T47D (cell line): Measurements from ENCODE around the gene DTD2.

Experiments
- DNase-seq, 2 experiments: peaks; one replicate each; pipeline versions ENCODE4 v3.0.0 to v3.0.0-alpha.2; 2011 to 2012; ENCODE audit warnings: low read depth in 1 of 2, low spot score in 1 of 2
- JUND ChIP-seq: IDR thresholded peaks from 2 replicates; pipeline ENCODE4 v1.6.1; 2012; ENCODE audit warnings: low read depth
- in situ Hi-C: cut with HindIII; loops from 2 replicates; pipeline ENCODE4 v1.10.0; 2016; ENCODE audit warnings: low sequenced_read_pairs, low pct_unique_long_range_greater_than_20kb

The DTD2 gene

DNA sequence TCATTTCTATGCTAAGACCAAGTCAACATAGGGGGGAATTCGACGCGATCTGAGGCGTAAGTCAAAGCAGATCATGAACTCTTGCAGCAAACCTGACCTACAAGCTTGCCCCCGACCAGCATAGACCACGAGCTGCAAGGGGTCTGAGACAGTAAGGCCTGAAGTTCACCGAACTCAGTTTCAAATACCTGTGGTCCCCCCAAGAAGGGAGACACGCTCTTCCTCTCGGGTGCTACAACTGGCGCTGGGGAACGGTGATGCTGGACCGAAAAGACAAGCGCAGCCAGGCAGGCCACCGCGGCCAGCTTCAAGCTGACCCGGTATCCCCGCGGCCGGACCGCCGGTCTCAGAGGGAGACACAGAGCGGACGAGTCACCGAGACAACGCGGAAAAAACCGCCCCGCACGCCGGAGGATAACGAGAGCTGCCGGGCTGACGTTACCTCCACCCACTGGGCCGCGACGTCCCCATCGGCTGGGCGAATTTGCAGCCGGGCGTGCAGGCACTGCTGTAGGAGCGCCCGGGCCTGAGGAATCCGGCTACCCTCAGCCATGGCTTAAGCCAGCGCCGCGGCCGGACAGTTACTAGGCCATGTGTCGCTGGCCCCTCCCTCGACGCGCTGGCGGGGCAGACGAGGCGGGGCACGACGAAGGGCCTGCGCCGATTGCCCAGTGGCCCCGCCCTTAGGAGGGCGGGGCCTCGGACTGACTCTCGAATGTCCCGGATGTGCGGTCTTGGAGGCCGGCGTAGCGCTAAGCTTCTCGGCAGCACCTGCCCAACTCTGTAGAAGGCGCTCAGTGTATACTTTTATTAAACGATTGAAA is at the start of gene DTD2:
Gene DTD2 (minus strand): TSS at position 666 of the 824 bp plus-strand sequence. CDS start 113 bp downstream, at position 553.
- in situ Hi-C loops: no loop called here
- DNase-seq: peak; percentile 85 to 98
- TF ChIP-seq JUND: no peak

DNA sequence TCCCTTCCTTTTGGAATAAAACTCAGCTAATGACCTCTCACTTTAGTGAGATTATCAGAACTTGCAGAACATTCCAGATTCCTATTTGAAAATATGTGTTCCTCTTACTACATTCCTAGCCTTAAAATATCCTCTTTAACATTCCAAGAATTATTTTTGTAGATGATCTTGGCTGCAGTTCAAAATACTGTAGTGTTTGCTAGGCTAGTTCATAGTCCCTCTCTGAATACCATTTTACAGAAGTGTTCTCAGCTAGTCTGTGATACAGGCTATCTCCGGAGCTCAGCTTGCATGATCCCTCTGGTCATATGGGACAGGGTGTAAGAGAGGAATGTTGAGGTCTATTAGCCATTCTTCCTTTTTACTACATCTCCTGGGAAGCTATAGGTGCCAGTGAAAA is 48.1 kb upstream of the DTD2 start:
- in situ Hi-C loops: no loop called here
- TF ChIP-seq JUND: no peak
- DNase-seq: peak in 1 of 2 experiments; percentile 22

DNA sequence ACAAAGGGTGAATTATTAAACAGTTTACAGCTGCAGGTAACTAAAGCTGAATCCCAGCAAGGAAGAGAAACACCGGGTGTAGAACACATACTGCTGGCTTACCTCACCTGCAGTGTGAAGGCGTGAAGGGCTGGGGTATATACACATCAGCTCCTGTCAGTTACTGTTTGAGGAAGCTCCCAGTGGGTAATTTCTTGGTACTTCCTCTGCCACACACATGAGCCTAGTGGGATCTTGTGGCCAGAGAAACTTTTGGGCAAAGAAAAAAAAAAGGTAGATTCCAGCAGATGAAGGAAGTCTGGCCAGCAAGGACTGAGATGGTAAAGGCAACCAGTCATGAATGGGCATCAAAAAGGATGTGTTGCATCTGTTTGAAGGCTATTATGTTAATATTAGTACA is 44.6 kb upstream of the DTD2 start:
- in situ Hi-C loops: no loop called here
- no peak for DNase-seq
- TF ChIP-seq JUND: no peak

DNA sequence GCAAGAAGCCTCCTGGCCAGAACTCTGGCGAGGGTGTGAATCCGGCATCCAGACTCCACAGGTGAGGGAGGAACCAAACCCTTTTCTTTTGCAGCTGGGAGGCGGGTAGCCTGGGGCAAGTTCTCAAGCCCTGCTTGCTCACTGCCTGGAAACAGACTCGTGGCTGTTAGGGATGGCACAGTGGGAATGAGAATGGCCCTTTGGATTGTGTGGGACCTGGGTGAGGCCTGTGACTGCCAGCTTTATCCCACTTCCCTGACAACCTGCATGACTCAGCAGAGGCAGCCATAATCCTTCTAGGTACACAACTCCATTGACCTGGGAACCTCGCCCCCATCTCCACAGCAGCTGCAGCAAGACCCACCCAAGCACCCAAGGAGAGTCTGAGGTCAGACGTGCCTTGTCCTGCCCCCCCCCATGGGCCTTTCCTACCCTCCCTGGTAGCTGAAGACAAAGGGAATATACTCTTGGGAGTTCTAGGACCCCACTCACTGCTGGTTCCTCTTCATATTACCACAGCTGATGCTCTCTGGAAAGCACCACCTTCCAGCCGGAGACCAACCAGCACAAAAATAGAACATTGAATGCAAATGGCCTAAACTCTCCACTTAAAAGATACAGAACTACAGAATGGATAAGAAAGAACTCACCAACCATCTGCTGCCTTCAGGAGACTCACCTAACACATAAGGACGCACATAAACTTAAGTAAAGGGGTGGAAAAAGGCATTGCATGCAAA is 35.6 kb upstream of the DTD2 start:
- no peak for TF ChIP-seq JUND
- DNase-seq: no peak
- in situ Hi-C loops: no loop called here

DNA sequence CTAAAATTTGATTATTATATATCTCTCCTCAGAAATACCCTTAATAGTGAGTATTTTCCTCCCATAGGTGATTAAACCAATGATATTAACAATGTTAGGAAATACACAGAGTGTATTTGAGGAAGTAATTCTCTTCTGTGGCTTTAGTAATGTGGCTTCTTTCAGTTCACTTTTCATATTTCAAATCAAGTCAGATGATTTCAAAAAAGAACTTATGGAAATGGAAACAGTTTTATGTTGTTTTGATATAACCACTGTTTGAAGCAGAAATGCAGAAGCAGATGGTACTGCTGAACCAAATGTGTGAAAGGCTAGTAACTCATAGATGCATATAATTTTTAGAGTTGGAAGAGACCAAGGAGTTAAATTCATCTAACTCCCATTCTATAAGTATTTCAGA is 32.4 kb upstream of the DTD2 start:
- no peak for DNase-seq
- in situ Hi-C loops: no loop called here
- no peak for TF ChIP-seq JUND

DNA sequence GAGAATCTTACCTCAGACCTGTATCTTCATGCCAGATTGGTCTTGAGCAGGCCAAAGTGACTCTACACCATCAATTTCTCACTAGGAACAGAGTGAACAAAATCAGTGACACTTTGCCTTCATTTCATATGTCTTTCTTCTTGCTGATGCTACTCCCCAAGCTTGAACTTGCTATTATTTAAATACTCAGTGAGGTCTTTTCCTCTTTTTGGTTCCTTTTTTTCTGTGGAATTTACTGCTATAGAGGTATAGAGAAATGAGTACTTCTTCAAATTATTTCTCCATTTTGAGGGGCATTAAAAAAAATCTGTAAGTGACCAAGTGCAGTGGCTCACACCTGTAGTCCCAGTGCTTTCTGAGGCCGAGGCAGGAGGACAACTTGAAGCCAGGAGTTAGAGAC is 30.6 kb upstream of the DTD2 start, which contains the start of gene GPR33:
Gene GPR33 (minus strand): TSS at position 154 of the 400 bp plus-strand sequence. CDS start 4,074 bp downstream, outside the sequence.
- DNase-seq: no peak
- in situ Hi-C loops: no loop called here
- no peak for TF ChIP-seq JUND

DNA sequence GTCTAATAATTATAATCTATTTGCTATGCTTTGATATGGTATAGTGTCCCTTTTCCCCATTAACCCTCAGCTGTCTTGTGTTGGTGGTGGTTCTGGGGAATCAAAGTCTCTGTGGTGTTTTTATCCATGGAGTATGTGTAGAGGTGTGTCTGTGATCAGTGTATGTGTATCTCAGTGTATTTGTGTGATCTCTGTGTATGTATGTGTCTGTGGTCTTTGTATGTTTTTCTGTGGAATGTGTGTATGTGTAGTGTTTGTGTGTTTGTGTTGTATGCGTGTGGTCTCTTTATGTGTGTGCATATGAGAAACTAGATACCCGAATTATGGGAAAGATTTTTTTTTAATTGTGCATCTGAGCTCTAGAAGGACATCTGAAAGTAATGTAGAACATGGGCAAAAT is 29.5 kb upstream of the DTD2 start:
- no peak for TF ChIP-seq JUND
- in situ Hi-C loops: no loop called here
- no peak for DNase-seq

DNA sequence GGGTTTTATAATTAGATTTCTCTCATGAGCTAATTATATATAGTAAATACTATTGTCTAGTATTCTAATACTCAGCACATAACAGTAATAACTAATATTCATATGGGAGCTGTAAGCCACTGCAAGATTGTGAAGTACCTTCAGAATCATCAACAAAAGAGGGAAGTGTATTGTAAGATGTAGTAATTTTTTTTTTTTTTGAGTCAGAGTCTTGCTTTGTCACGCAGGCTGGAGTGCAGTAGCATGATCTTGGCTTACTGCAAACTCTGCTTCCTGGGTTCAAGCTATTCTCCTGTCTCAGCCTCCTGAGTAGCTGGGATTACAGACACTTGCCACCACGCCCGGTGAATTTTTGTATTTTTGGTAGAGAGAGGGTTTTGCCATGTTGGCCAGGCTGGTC is 27.4 kb upstream of the DTD2 start:
- in situ Hi-C loops: no loop called here
- DNase-seq: no peak
- TF ChIP-seq JUND: no peak

DNA sequence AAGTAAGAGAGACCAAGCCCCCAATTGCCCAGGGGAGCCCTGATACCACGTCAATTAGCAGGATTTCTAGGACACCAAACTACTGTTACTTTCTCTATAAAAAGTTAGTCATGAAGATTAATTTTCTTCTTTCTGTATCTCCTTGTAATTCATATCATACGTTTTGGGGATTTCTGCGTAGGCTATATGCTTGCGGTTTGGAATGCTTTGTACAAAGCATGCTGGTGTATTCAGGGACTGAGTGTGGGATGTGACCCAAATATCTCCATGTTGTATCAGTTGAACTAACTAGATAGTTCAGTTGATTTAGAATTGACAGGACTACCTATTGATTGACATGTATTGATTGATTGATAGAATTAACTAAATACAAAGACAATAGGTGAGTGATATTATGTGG is 22.9 kb upstream of the DTD2 start:
- TF ChIP-seq JUND: no peak
- in situ Hi-C loops: no loop called here

DNA sequence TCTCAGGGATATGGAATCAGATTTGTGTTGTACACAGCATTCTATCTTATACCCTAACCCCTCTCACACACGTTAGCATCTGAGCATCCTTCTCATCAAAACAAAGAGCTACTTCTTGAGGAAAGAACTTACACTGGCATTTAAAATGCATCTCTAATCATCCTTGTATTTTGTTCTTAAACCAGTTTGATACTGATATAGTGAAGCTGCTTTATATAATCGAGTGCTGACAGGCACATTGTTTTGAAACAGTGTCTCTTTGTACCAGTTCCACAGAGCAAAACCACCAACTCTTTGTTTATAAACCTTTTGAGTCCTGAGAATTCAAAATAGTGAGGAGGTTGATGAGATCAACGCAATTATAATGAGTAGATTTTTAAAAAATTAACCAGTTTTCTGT is 21.7 kb upstream of the DTD2 start:
- in situ Hi-C loops: no loop called here
- TF ChIP-seq JUND: no peak
- DNase-seq: no peak

More for the DNA sequence above, 22.9 kb upstream of the DTD2 start:
- DNase-seq: no peak

DNA sequence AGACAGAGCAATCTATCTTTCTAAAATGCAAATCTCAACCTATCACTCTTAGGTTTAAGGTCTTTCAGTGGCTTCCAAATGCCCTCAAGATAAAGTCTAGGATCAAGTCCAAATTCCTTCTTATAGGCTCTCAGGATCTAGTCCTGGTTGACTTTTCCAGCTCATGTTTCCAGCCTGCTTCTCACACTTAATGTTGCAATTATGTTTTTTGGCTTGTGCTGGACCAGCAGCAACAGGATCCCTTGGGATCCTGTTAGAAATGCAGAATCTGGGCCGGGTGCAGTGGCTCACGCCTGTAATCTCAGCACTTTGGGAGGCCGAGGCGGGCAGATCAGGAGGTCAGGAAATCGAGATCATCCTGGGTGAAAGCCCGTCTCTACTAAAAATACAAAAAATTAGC is 19.9 kb upstream of the DTD2 start:
- in situ Hi-C loops: no loop called here
- DNase-seq: no peak
- TF ChIP-seq JUND: no peak

DNA sequence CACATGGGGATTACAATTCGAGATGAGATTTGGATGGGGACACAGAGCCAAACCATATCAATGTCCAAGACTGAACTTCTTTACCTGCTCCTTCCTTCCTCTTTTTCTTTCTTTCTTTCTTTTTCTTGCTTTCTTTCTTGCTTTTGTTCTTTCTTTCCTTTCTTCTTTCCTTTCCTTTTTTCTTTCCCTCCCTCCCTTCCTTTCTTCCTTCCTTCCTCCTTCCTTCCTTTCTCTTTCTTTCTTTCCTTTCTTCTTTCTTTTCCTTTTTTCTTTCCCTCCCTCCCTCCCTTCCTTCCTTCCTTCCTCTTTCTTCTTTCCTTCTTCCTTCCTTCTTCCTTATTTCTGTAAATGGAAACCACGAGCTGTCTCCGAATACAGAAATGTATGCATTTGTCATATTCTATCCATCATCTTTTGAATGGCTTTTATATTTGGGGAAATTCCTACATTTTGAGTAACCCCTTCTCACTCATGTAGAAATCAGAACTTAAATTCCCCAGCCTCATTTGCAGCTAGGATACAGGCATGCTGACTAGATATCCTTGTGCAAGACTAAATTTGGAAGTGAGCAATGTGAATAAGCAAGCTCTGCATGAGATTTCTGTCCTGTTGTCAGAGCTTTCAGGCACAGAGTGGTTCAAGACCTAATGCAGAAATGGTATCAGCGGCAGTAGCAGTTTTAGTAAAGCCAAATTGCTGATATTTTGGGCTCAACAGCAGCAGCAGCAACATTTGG is 19.0 kb upstream of the DTD2 start:
- in situ Hi-C loops: no loop called here
- no peak for DNase-seq
- TF ChIP-seq JUND: no peak
